ENCODE data around the gene OR11H6.

- TF ChIP-seq, protein P1, sequence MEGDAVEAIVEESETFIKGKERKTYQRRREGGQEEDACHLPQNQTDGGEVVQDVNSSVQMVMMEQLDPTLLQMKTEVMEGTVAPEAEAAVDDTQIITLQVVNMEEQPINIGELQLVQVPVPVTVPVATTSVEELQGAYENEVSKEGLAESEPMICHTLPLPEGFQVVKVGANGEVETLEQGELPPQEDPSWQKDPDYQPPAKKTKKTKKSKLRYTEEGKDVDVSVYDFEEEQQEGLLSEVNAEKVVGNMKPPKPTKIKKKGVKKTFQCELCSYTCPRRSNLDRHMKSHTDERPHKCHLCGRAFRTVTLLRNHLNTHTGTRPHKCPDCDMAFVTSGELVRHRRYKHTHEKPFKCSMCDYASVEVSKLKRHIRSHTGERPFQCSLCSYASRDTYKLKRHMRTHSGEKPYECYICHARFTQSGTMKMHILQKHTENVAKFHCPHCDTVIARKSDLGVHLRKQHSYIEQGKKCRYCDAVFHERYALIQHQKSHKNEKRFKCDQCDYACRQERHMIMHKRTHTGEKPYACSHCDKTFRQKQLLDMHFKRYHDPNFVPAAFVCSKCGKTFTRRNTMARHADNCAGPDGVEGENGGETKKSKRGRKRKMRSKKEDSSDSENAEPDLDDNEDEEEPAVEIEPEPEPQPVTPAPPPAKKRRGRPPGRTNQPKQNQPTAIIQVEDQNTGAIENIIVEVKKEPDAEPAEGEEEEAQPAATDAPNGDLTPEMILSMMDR (conservative IDR thresholded peaks at IDR 0.05; ENCODE audit: low read length), result no peak
- no peak for TF ChIP-seq EZH2phosphoT487 (IDR thresholded peaks at IDR 0.05; ENCODE audit: borderline replicate concordance, low read depth, low read length)
Observed at GRCh38 chr14:20179218-20179617, 44.3 kb upstream of the OR11H6 start.
